Fibroblast of lung (primary cell): ENCODE results near the gene PGPEP1.

Experiments used
- CTCF ChIP-seq, 2 donors: IDR thresholded peaks in 1 of 2; conservative IDR thresholded peaks in 1 of 2; 1 replicate in 1 of 2; 2 replicates in 1 of 2; pipeline ENCODE4 v1.5.1; 2011 to 2012; ENCODE audit warnings: low read length in 2 of 2, control low read depth in 1 of 2, inconsistent platforms in 1 of 2, low read depth in 1 of 2, mild to moderate bottlenecking in 1 of 2
- EZH2 ChIP-seq: IDR thresholded peaks from 2 replicates; pipeline ENCODE4 v1.5.1; 2012; ENCODE audit warnings: low read length, control low read depth, mild to moderate bottlenecking; ENCODE audit errors: missing control alignments

GRCh38 chr19:18388960-18389725, 48.7 kb downstream of the PGPEP1 start:
- no peak for TF ChIP-seq CTCF (conservative IDR thresholded peaks at IDR 0.05 in 1 of 2, IDR thresholded peaks at IDR 0.05 in 1 of 2; ENCODE audit: low read depth in 1 of 2, low read length in 2 of 2)
- TF ChIP-seq EZH2 = no peak
